Adipose tissue (tissue), 3 donors: ENCODE results near the gene SLC17A3. TPM values are rescaled to one million over a fixed set of nuclear protein-coding genes. Genes with fewer than 3 reads are reported as not detected.

Experiments used
- H3K27ac ChIP-seq: one replicate; pipeline ENCODE4 v1.5.1; 2013; ENCODE audit warnings: low read depth, low read length
- WGBS, 3 donors: extraction: QIAGEN DNeasy Blood & Tissue Kit; methylation state at CpG; one replicate each; pipeline ENCODE4 v1.1.7; 2013; 5-methylcytosine and 5-hydroxymethylcytosine counted together
- polyA plus RNA-seq, 3 donors: library from polyadenylated mRNA; stranded (reverse); fragments of 200-250 nt; gene quantifications; one replicate each; pipeline ENCODE4 v1.2.3, GENCODE V29; 2013
- donor health status: healthy with polysubstance abuse.
- donor health status: Bipolar disorder and iron deficiency.
- donor health status: healthy.

The SLC17A3 gene
- polyA plus RNA-seq, 3 donors: not detected

DNA sequence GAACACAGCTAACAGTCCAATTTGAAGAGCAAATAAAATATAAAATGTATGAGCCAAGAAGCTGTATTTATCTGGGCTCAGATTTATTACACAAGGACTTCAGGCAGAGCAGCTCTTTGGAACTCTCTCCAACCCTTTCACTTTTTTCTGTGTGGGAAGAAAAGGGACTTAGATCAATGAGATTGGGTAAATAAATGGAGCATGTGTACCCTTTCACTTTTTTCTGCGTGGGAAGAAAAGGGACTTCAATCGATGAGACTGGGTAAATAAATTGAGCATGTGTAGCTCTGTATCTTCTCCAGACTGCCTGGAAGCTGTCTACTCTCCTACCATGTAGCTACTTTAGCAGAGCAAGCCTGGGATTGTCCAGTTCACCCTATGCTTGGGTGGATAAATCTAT, 10.7 kb downstream of the SLC17A3 start:
- H3K27ac ChIP-seq: no peak overlapping the region
- 16 to 66% (median 51%) methylated on average over 2 of the region's 2 CpGs for WGBS, 3 donors

DNA sequence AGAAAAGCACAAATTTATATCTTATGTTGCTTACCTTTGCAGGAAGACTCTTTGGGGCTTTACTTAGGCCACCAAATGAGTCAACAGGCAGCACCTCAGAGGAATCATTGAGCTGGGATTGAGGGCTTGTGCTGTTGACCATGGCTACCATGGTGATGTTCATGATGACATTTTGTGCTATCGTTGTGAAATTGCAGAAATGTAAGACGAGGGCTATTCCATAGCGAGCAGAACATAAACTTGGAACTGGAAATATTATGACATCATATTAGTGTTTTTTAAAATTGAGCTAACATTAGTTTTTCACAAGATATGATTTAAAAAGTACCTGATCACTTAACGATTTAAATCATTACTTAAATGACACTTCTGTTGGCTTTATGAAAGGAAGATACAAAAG, 11.8 kb downstream of the SLC17A3 start:
- WGBS, 3 donors: 75 to 90% (median 76%) methylated on average over 4 of the region's 4 CpGs
- no peak overlapping the region for H3K27ac ChIP-seq

DNA sequence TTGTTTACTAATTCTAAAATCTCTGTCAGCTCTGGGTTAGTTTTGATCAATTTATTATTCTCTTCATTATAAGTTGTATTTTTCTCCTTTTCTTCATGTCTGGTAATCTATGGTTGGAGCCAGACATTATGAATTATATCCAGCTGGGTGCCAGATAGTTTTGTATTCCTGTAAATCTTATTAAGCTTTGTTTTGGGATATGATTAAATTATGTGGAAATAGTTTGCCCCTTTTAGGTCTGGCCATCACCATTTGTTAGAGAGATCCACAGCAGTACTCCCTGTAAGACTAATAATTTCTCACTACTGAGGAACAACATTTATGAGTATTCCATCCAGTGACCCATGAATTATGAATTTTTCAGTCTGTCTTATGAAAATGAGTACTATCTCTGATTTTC, 21.3 kb downstream of the SLC17A3 start:
- no peak overlapping the region for H3K27ac ChIP-seq

DNA sequence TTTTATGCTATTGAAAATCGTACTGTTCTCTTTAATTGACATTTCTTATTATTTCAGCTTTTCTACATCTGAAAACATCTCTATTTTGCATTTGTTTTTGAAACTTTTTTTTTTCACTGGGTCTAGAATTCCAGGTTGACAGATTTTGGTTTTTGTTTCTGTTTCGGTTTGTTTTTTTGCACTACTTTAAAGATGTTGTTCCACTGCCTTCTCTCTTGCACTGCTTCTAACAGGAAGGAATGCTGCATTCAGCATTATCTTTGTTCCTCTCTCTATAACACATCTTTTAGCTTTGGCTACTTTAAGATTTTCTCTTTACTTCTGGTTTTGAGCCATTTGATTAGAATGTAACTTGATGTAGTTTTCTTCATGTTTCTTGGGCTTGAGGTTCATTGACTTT, 22.1 kb downstream of the SLC17A3 start:
- 64 to 79% (median 73%) methylated on average over 2 of the region's 2 CpGs for WGBS, 3 donors
- H3K27ac ChIP-seq: no peak overlapping the region

DNA sequence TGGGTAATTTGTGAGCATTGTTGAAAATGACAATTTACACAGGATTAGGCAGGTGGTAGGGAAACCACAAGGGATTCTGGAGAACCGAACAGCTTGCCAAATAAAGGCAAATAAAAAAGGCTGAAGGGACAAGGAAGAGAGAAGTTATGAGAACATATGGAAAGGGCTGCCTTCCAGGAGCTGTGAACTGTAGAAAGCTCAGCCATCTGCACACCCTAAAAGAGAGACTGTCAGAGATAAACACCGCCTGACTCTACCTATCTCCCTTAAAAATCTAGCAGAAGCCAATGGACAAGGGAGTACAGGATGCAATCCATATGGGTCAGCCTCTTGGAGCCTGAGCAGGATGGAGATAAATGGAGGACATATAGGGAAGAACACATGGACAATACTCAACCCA, 29.5 kb downstream of the SLC17A3 start:
- H3K27ac ChIP-seq: no peak overlapping the region
- 63 to 69% (median 66%) methylated on average over 2 of the region's 2 CpGs for WGBS, 3 donors

DNA sequence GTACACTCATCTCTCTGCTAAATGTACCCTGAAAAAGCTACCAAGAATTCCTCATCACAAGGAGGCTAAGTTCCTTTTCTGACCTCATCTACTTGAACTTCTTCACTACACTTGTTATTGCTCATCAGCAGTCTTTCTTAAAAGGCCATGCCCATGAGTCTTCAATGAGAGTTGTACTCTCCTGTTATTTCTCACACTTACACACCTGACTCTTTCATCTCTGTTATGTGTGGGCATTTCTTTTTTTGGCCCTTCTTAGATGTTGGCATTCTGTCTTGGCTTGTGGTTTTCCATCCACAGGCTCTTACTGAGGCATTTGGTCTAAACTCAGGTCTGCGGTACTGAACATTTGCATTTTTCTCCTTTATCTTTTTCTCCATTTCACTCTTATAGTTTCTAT, 31.5 kb downstream of the SLC17A3 start:
- H3K27ac ChIP-seq: no peak overlapping the region
- WGBS, 3 donors: 87 to 100% (median 100%) methylated on average over 1 of the region's 1 CpG

DNA sequence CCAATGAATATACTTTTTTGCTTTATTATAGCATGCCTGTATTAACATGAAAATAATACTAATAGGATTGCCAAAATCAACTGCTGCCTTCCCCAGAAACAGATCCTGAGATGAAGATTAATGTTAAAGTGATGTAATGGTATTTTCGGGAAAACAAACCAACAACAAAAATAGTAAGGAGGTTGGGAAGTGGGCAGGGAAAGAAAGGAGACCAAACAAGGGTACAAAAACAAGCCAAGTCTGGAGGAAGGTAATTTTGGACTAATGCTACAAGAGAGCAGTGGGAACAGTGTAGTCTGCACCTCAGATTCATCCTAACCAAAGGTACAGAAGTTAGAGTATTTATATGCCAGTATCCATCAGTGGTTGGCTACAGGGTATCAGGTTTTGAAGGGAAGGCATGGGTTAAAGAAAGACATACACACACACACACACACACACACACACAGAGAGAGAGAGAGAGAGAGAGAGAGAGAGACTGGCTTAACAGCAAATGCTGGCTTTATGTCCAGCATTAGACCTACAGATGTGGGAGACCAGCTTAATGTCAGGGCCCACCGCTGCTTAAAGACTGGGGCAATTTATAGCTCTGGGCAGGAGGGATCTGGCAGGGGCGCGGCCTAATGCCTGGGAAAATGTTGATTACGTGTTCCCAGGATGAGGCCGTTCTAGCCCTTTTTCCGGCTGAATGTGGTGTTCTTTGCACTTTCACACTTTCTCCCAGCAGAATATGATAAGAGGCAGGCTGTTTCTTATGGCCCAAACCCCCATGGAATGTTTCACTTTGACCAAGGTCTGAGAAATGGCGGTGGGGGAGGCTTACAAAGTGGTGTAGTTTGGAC, 38.4 kb downstream of the SLC17A3 start:
- 53 to 55% (median 55%) methylated on average over 8 of the region's 8 CpGs for WGBS, 3 donors
- H3K27ac ChIP-seq: no peak overlapping the region

DNA sequence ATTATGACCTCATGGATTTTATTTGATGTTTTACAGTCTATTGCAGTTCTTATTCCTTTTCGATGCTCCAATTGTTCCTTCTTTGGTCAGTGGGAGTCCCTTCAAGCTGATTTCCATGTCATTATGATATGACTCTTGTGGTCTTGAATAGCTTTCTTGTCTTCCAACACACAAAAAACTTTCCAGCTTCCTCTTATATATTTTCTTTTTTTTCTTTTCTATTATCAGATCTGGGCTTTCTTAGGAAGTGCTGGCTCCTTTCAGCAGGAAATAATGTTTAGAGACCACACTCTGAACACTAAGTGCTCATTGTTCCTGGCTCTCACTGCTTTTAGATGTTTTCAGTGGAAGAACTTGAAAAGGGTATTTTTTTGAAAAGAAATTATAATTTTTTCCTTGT, 39.1 kb downstream of the SLC17A3 start:
- 46 to 64% (median 47%) methylated on average over 1 of the region's 1 CpG for WGBS, 3 donors
- H3K27ac ChIP-seq: no peak overlapping the region

DNA sequence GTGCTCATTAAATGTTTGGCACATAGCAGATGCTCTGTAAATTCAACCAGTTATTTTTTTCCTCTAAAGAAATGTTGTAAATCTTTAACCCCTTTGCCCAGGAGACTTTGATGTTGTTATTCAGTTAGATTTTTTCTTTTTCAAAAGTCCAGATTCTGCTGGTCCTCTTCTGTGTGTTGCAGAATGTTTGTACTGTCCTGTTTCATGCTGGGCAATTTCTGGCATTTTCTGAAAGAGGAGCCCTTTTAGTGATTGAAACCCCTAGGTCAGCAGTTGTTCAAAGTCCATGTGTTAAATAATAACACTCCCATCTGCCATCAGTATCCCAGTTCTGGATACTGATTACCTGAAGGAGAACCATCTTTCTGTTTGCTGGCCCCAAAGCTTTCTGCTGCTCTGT, 40.9 kb downstream of the SLC17A3 start:
- H3K27ac ChIP-seq: no peak overlapping the region

DNA sequence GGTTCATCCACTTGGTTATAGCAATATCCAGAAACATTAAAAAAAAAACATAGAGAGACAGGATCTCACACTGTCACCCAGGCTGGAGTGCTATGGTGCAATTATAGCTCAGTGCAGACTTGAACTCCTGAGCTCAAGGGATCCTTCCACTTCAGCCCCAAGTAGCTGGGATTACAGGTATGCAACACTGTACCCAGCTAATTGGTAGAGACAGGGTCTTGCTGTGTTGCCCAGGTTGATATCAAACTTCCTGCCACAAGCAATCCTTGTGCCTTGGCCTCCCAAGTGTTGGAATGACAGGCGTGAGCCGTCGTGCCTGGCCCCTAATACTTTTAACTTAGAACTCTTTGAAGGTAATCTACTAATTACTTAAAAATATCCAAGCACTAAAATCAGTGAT, 41.4 kb downstream of the SLC17A3 start:
- no peak overlapping the region for H3K27ac ChIP-seq
- WGBS, 3 donors: 87 to 95% (median 92%) methylated on average over 3 of the region's 3 CpGs

DNA sequence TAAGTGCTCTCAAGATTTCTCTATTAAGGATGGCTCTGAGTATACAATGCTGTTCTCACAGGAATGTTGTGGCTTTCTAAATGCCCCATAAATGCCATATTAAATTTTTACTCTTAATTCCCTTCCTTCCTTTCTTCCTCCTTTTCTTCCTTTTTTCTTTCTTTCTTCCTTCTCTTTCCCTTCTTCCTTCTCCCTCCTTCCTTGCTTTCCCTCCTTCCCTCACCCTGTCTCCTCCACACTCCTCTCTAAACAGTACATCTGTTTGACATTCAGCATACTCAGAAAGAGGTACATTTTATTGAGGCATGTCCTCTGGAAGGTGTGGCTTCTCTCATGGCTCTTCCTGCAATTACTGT, 41.8 kb downstream of the SLC17A3 start:
- no peak overlapping the region for H3K27ac ChIP-seq

DNA sequence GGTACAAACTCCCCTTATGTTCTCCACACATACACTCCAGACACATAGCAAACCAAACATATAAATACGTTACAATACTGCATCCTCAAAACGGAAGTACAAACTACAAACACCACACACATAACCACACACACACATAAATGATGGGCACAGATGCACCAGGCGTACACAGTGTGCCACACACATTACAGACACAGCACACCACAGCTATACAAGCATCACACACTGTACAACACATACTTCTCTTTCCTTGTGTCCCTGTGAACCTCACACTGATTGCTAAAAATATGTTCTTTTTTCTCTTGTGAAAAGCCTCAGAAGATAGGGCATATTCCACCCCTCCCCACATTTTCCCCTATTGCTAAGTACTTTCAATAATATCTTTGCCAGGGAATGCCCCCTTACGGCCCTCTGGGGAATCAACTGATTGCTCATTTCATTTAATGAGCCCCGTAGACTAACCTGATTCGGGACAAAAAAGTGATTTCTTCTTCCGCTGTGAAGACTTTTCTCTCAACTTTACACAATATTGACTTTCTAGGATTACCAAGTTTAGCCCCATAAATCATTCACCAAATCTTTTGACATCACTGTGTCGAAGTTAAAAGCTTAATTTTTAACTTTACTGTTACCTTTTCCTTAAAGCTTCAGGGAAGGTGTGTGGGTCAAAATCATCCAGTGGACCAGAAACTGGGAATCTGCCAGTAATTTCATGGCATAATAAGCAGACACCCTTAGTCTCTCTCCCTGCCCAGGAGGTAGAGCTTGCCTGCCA, 42.3 kb downstream of the SLC17A3 start, which contains the start of gene SLC17A1:
Gene SLC17A1 (minus strand): TSS at position 521 of the 775 bp plus-strand sequence. CDS start 1,495 bp downstream, outside the sequence.
- 47 to 79% (median 71%) methylated on average over 8 of the region's 8 CpGs for WGBS, 3 donors
- H3K27ac ChIP-seq: no peak within 1 kb of the TSS

DNA sequence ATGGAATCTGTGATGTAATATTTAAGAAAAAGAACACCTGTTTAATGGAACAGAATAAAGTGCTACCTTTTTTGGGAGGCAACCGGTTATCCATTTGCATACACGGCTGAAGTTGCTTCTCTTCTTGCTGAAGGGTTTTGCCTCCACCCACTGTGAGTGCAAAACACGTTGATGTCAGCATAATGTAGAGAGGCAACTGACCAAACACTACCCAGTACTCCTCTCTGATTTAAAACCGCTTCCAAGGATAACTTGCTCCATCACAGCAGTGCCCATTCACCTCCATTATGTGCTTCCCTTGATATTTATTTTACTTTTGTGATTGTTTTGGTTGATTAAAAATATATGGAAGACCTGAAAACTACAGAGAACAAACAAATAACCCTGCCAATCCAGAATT, 43.6 kb downstream of the SLC17A3 start:
- H3K27ac ChIP-seq: no peak overlapping the region
- whole genome bisulfite sequencing, 3 donors: 73 to 75% (median 75%) methylated on average over 4 of the region's 4 CpGs

DNA sequence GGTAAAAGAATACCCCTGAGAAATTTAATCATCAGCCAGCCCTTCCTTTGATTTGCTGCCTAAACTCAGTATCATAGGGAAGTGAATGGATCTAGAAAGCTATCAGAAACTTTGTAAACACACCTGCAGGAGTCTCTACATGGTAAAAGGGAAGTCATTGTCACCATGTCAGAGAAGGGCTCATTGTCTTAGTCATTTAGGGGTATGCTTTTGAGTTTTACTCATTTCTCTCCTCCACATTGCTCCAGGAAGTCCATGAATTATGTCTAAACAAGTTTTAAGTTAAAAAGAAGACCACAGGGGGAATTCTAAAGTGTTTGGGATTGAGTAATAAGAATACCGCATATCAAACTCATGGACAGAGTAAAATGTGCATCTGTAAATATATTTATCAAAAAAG, 44.7 kb downstream of the SLC17A3 start:
- WGBS, 3 donors: 86 to 93% (median 91%) methylated on average over 1 of the region's 1 CpG
- H3K27ac ChIP-seq: no peak overlapping the region

DNA sequence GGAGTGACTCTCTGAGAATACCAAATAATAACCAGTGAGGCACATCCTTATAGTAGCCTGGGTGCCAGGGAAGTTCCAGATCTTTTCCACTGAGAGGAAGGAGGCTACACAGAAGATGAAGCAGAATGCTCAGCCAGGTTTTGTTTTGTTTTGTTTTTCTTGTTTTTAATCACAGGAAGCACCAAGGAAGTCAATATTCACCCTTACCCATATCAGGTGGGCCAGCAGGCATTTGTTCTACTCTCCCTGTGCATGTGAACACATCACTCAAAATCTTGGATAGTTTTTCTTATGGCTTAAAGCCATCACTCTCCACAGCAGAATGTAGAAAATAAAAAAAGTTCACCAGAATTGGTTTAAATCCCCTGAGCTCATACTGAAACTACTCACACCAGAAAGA, 52.7 kb downstream of the SLC17A3 start:
- no peak overlapping the region for H3K27ac ChIP-seq

DNA sequence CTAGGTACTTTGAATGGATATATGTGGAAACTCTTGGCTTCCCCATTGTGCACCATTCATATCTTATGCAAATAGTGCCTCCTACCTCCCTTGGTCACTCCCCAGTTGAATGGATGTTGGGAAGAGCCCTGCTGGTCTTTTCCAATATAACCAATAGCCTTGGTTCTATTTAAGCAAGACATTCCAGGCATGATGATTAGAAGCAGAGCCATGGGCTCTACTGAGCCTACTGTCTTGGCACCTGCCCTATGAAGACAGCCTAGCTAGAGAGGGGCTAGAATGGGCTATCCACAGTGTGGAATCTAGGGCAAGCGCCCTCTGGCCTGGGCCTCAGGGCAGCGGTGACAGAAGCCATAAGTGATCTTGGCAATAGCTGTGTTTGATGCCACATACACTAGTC, 57.8 kb downstream of the SLC17A3 start:
- WGBS, 3 donors: 94 to 97% (median 94%) methylated on average over 2 of the region's 2 CpGs

DNA sequence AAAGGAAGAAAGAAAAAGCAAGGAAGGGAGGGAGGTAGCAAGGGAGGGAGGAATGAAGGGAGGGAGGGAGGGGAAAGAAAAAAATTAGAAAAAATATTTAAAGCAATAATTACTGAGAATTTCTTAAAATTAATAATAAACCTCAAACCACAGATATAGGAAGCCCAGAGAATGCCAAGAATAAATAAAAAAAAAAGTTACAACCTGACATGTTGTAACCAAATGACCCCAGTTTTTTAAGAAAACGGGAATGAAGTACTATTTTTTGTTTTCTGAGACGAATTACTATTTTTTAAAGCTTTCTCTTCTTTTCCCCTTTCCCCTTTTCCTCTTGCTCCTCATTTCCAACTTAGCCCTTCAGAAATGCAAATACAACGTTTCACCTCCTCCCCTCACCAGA, 58.8 kb downstream of the SLC17A3 start:
- H3K27ac ChIP-seq: no peak overlapping the region
- WGBS, 3 donors: 59 to 66% (median 61%) methylated on average over 3 of the region's 3 CpGs

More for the DNA sequence above, 57.8 kb downstream of the SLC17A3 start:
- no peak overlapping the region for H3K27ac ChIP-seq

DNA sequence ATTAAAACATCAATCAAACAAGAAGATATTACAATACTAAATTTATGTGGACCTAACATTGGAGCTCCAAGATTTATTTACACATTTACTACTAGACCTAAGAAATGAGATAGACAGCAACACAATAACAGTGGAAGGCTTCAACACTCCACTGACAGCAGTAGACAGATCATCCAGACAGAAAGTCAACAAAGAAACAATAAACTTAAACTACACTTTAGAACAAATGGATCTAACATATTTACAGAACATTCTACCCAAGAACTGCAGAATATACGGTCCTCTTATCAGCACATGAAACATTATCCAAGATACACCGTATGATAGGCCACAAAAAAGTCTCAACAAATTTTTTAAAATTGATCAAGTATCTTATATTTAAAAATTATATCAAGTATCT, 69.2 kb downstream of the SLC17A3 start:
- 83 to 91% (median 90%) methylated on average over 2 of the region's 2 CpGs for WGBS, 3 donors
- H3K27ac ChIP-seq: no peak overlapping the region

DNA sequence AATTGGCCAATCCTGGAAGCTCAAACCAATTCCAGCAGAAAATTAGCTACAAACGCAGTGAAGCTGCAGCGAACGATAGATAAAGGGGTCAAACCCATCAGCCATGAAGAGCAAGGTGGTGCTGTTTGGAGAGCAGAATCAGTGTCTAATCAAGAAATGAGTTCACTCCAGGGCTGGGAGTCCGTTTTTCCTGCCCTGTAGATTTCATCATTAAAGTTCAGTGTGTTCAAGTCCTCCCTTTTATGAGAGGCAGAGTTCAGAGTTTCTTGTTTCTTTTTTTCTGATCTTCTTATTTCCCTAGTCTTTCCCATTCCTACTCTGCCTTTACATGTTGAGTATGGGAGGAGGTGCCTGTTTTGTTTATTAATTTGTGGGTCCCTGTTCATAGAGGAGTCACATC, 72.6 kb downstream of the SLC17A3 start:
- no peak overlapping the region for H3K27ac ChIP-seq
- WGBS, 3 donors: 73 to 84% (median 76%) methylated on average over 4 of the region's 4 CpGs
